Measurements from ENCODE around the gene OR51F1. TPM values are rescaled to one million over a fixed set of nuclear protein-coding genes. Genes with fewer than 3 reads are reported as not detected.

OR51F1 gene
- total and polyA plus RNA-seq, 12 donors: not detected

- H3K4me3 ChIP-seq: no peak overlapping the region
- WGBS, 4 donors: 59 to 76% (median 67%) methylated on average over 6 of the region's 6 CpGs
- no peak overlapping the region for H3K27ac ChIP-seq
- no peaks in the 10 kb centered on the region for H3K4me1 ChIP-seq (replicated peaks in 1 of 2)
- DNase-seq: no peak
- H3K36me3 ChIP-seq (replicated peaks in 1 of 2): no peaks in the 10 kb centered on the region
- intact Hi-C loops (cut with DNase I): no loop called here
- TF ChIP-seq CTCF (IDR thresholded peaks at IDR 0.05) (no peak), POLR2A (IDR thresholded peaks at IDR 0.05) (no peak)
- H3K27me3 ChIP-seq: no peaks in the 10 kb centered on the region
- no peaks in the 10 kb centered on the region for H3K9me3 ChIP-seq (replicated peaks in 1 of 3)
Observed at GRCh38 chr11:4798427-4799183, 28.9 kb upstream of the OR51F1 start.

DNA sequence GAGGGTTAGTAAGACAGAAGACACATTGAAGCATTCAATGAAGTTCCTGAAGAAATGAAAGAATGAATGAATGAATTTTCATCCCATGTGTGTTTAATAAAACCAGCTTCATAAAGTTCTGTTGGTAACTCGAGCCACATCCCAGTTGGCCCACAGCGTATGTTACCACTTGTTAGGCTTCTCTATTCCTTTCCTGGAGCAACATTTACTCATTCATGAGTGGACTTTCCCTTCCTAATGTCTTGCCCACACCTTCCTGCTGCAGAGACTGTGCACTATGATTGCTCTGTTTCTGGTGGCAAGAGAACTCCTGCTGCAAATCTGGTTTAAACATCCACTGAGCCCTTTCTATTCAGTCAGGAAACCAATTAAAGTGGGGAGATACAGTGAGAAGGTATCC, 27.5 kb upstream of the OR51F1 start:
- no peaks in the 10 kb centered on the region for H3K4me1 ChIP-seq (replicated peaks in 1 of 2)
- H3K27me3 ChIP-seq: no peaks in the 10 kb centered on the region
- no peak overlapping the region for H3K4me3 ChIP-seq
- DNase-seq: no peak
- TF ChIP-seq CTCF (IDR thresholded peaks at IDR 0.05) (no peak), POLR2A (IDR thresholded peaks at IDR 0.05) (no peak)
- no peaks in the 10 kb centered on the region for H3K36me3 ChIP-seq (replicated peaks in 1 of 2)
- no peaks in the 10 kb centered on the region for H3K9me3 ChIP-seq (replicated peaks in 1 of 3)
- intact Hi-C loops (cut with DNase I): no loop called here
- 19 to 33% (median 27%) methylated on average over 2 of the region's 2 CpGs for WGBS, 4 donors
- no peak overlapping the region for H3K27ac ChIP-seq

DNA sequence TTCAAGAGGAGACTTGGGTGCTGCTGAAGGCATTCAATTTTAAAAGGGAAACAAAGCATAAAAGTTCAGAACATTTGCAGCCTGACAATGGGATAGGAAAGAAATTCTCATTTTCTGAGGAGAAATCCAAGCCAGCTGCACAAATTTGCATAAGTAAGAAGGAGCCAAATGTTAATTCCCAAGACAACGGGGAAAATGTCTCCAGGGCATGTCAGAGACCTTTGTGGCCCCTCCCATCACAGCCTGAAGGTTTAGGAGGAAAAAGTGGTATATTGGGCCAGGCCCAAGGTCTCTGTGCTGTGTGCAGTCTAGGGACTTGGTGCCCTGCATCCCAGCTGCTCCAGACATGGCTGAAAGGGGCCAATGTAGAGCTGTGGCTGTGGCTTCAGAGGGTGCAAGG, 12.7 kb upstream of the OR51F1 start:
- H3K4me3 ChIP-seq: no peak overlapping the region
- no peak overlapping the region for H3K27ac ChIP-seq
- intact Hi-C loops (cut with DNase I): no loop called here
- no peaks in the 10 kb centered on the region for H3K36me3 ChIP-seq (replicated peaks in 1 of 2)
- H3K27me3 ChIP-seq: no peaks in the 10 kb centered on the region
- H3K4me1 ChIP-seq (replicated peaks in 1 of 2): no peaks in the 10 kb centered on the region
- WGBS, 4 donors: 47 to 70% (median 63%) methylated on average over 1 of the region's 1 CpG
- no peaks in the 10 kb centered on the region for H3K9me3 ChIP-seq (replicated peaks in 1 of 3)
- no peak for DNase-seq
- no peak for TF ChIP-seq CTCF (IDR thresholded peaks at IDR 0.05)
- no peak for TF ChIP-seq POLR2A (IDR thresholded peaks at IDR 0.05)

DNA sequence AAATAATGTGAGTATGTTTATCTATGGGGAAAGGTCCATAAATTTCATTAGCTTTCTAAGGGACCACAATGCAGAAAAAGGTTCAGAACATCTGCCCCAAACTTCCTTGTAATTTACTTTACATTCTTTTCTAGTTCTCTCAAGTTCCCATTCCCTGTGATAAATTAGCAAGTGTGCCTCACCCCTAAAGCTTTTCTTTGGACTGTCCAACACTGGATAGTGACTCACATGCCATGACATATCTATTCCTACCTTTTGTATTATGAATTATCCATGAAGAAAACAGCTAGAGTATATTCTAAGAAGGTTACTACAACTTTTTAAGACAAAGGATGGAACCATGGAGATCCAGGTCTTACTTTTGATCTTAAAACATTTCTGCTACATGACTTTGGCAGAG, 1.6 kb downstream of the OR51F1 start:
- TF ChIP-seq CTCF (IDR thresholded peaks at IDR 0.05) (no peak), POLR2A (IDR thresholded peaks at IDR 0.05) (no peak)
- no peaks in the 10 kb centered on the region for H3K9me3 ChIP-seq (replicated peaks in 1 of 3)
- H3K4me1 ChIP-seq (replicated peaks in 1 of 2): no peaks in the 10 kb centered on the region
- intact Hi-C loops (cut with DNase I): no loop called here
- no peak for DNase-seq
- no peak overlapping the region for H3K4me3 ChIP-seq
- no peaks in the 10 kb centered on the region for H3K36me3 ChIP-seq (replicated peaks in 1 of 2)
- no peaks in the 10 kb centered on the region for H3K27me3 ChIP-seq
- no peak overlapping the region for H3K27ac ChIP-seq

All from adrenal gland (tissue), 12 donors.